Neural cell (in vitro differentiated cells): ENCODE data around the gene SULT4A1. TPM values are rescaled to one million over a fixed set of nuclear protein-coding genes. Genes with fewer than 3 reads are reported as not detected.

ENCODE experiments used
- H2AFZ ChIP-seq: fragments of 200-600, 300-800 bp; sonication (generic), shearing (Covaris generic); 2 replicates; pipeline ENCODE4 v1.6.0; 2014; ENCODE audit warnings: low read depth, mild to moderate bottlenecking, antibody characterized with exemption, low read length, moderate library complexity
- H3F3A ChIP-seq: fragments of 200-600 bp; shearing (Covaris generic); 2 replicates; pipeline ENCODE4 v1.6.1; 2016; ENCODE audit warnings: mild to moderate bottlenecking, moderate library complexity, mixed read lengths, antibody characterized with exemption, low read length; ENCODE audit not compliant: insufficient read depth, poor library complexity, severe bottlenecking
- H3K27ac ChIP-seq: fragments of 200-600, 300-800 bp; sonication (generic), shearing (Covaris generic); 2 replicates; pipeline ENCODE4 v1.5.1; 2014; ENCODE audit warnings: mild to moderate bottlenecking, low read length, moderate library complexity
- H3K27me3 ChIP-seq: fragments of 300-800, 200-600 bp; sonication (generic), shearing (Covaris generic); 2 replicates; pipeline ENCODE4 v1.6.0; 2014; ENCODE audit warnings: mild to moderate bottlenecking, low read depth, low read length, moderate library complexity; ENCODE audit not compliant: insufficient read depth
- H3K36me3 ChIP-seq: fragments of 300-800, 200-600 bp; sonication (generic), shearing (Covaris generic); 2 replicates; pipeline ENCODE4 v1.5.1; 2014; ENCODE audit warnings: mild to moderate bottlenecking, antibody characterized with exemption, low read length, moderate library complexity; ENCODE audit not compliant: insufficient read depth
- H3K4me2 ChIP-seq: fragments of 300-800, 200-600 bp; sonication (generic), shearing (Covaris generic); 2 replicates; pipeline ENCODE4 v1.6.0; 2014; ENCODE audit warnings: mild to moderate bottlenecking, low read length
- H3K4me3 ChIP-seq: fragments of 300-800, 200-600 bp; sonication (generic), shearing (Covaris generic); 2 replicates; pipeline ENCODE4 v1.5.1; 2014; ENCODE audit warnings: mild to moderate bottlenecking, low read length, moderate library complexity
- H3K79me2 ChIP-seq: fragments of 200-600 bp; shearing (Covaris generic); replicated peaks from 2 replicates; pipeline ENCODE4 v1.6.0; 2014; ENCODE audit warnings: mild to moderate bottlenecking, low read length, moderate library complexity; ENCODE audit not compliant: insufficient read depth
- H3K9ac ChIP-seq: fragments of 300-800, 200-600 bp; sonication (generic), shearing (Covaris generic); 2 replicates; pipeline ENCODE4 v1.6.1; 2016; ENCODE audit warnings: mild to moderate bottlenecking, low read length, mixed read lengths
- H3K9me2 ChIP-seq: fragments of 200-600 bp; shearing (Covaris generic); 2 replicates; pipeline ENCODE4 v1.6.1; 2016; ENCODE audit warnings: mild to moderate bottlenecking, low read length, mixed read lengths; ENCODE audit not compliant: insufficient read depth
- H3K9me3 ChIP-seq: fragments of 200-600, 300-800 bp; sonication (generic), shearing (Covaris generic); 2 replicates; pipeline ENCODE4 v1.6.1; 2016; ENCODE audit warnings: mild to moderate bottlenecking, mixed run types, low read length, moderate library complexity, mixed read lengths
- H4K20me1 ChIP-seq: fragments of 200-600 bp; shearing (Covaris generic); 2 replicates; pipeline ENCODE4 v1.6.1; 2016; ENCODE audit warnings: mild to moderate bottlenecking, mixed run types; ENCODE audit not compliant: insufficient read depth
- EP300 ChIP-seq: fragments of 450-650 bp; conservative IDR thresholded peaks from 2 replicates; pipeline ENCODE4 v1.6.1; 2014; ENCODE audit warnings: antibody characterized with exemption, mild to moderate bottlenecking, moderate library complexity; ENCODE audit not compliant: poor library complexity, severe bottlenecking
- EZH2 ChIP-seq: fragments of 200-600, 300-800 bp; shearing (Covaris generic), sonication (generic); IDR thresholded peaks from 2 replicates; pipeline ENCODE4 v1.6.1; 2014; ENCODE audit warnings: antibody characterized with exemption, low read length, borderline replicate concordance, mild to moderate bottlenecking; ENCODE audit not compliant: insufficient read depth, poor library complexity, severe bottlenecking
- MXI1 ChIP-seq: fragments of 450-650 bp; conservative IDR thresholded peaks from 2 replicates; pipeline ENCODE4 v1.6.1; 2014; ENCODE audit warnings: antibody characterized with exemption, mild to moderate bottlenecking; ENCODE audit not compliant: poor library complexity, severe bottlenecking
- POLR2AphosphoS5 ChIP-seq: IDR thresholded peaks from 2 replicates; pipeline ENCODE4 v1.6.1; 2012
- RAD21 ChIP-seq: fragments of 450-650 bp; conservative IDR thresholded peaks from 2 replicates; pipeline ENCODE4 v1.6.1; 2014; ENCODE audit warnings: antibody characterized with exemption, mild to moderate bottlenecking, moderate library complexity
- REST ChIP-seq: IDR thresholded peaks from 2 replicates; pipeline ENCODE4 v1.6.1; 2012; ENCODE audit warnings: borderline replicate concordance
- SMC3 ChIP-seq: fragments of 450-650 bp; conservative IDR thresholded peaks from 2 replicates; pipeline ENCODE4 v1.6.1; 2014; ENCODE audit warnings: antibody characterized with exemption, mild to moderate bottlenecking, moderate library complexity; ENCODE audit not compliant: poor library complexity
- TAF1 ChIP-seq: IDR thresholded peaks from 2 replicates; pipeline ENCODE4 v1.6.1; 2012; ENCODE audit warnings: low read depth
- polyA plus RNA-seq: library from polyadenylated mRNA; depleted of rRNA; stranded (reverse); fragments of >200 nt; gene quantifications from 2 replicates; pipeline ENCODE4 v1.2.3, GENCODE V29; 2014
- TF ChIP-seq, protein P1 (sequence below): fragments of 450-650 bp; IDR thresholded peaks from 2 replicates; pipeline ENCODE4 v1.5.1; 2014; ENCODE audit warnings: antibody characterized with exemption, mild to moderate bottlenecking, moderate library complexity; ENCODE audit not compliant: poor library complexity, severe bottlenecking

SULT4A1 gene
- polyA plus RNA-seq, 1 donor from 2014 or later: 182 TPM

DNA sequence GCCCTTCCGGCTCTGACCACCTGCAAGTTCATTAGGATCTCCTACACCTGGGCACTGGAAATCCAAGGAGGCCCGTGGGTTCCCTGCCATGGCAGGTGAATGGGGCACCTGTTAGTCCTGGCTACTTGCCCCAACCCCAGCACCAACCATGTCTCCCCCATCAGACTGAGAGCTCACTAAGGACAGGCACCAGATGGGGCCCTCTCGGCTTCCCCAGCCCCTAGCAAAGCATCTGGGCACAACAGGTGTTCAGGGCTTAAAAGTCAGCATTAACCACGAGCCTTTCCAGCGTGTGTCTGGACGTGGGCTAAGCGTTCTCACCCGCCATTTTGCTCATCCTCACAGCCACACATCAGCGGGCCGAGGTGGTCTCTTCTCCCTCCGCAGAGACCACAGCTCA is 2.2 kb downstream of the SULT4A1 start:
- H3K36me3 ChIP-seq: no peaks in the 10 kb centered on the region
- peaks cover 8% of the 10 kb centered on the region for H3K27me3 ChIP-seq
- no peak overlapping the region for H3K27ac ChIP-seq
- no peak overlapping the region for H2AFZ ChIP-seq
- H3K79me2 ChIP-seq: peaks cover 14% of the 10 kb centered on the region
- no peaks in the 10 kb centered on the region for H4K20me1 ChIP-seq
- H3K4me3 ChIP-seq: peak overlapping the region; percentile 81
- no peak overlapping the region for H3K4me2 ChIP-seq
- H3K9me2 ChIP-seq: no peaks in the 10 kb centered on the region
- TF ChIP-seq POLR2AphosphoS5: no peak
- no peak for TF ChIP-seq REST
- no peak for TF ChIP-seq EP300
- TF ChIP-seq, protein P1, sequence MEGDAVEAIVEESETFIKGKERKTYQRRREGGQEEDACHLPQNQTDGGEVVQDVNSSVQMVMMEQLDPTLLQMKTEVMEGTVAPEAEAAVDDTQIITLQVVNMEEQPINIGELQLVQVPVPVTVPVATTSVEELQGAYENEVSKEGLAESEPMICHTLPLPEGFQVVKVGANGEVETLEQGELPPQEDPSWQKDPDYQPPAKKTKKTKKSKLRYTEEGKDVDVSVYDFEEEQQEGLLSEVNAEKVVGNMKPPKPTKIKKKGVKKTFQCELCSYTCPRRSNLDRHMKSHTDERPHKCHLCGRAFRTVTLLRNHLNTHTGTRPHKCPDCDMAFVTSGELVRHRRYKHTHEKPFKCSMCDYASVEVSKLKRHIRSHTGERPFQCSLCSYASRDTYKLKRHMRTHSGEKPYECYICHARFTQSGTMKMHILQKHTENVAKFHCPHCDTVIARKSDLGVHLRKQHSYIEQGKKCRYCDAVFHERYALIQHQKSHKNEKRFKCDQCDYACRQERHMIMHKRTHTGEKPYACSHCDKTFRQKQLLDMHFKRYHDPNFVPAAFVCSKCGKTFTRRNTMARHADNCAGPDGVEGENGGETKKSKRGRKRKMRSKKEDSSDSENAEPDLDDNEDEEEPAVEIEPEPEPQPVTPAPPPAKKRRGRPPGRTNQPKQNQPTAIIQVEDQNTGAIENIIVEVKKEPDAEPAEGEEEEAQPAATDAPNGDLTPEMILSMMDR: no peak
- TF ChIP-seq SMC3: no peak
- TF ChIP-seq EZH2: no peak
- no peak for TF ChIP-seq TAF1
- no peak for TF ChIP-seq RAD21
- TF ChIP-seq MXI1: no peak
- H3K9me3 ChIP-seq: no peaks in the 10 kb centered on the region
- no peak overlapping the region for H3K9ac ChIP-seq
- H3F3A ChIP-seq: no peaks in the 10 kb centered on the region

DNA sequence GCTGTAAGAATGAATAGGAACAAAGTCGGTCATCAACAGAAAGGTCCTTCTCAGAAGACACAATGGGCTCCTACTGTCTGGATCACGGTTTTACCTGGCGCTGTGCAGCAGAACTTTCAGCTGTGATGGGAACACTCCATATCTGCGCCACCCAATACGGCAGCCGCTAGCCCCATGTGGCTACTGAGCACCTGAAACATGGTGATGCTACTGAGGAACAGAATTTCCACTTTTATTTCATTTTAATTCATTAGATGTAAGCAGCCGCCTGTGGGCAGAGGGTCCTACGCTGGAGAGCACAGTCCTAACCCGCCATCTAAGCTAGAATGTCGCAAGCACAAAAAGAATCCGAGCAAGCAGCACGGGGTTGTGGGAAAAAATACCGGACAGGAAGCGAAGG is 2.7 kb downstream of the SULT4A1 start:
- Histone ChIP-seq H3K27ac (no peak overlapping the region), H3K4me3 (peak overlapping the region; percentile 81), H2AFZ (no peak overlapping the region), H3K9me2 (no peaks in the 10 kb centered on the region), H3K9me3 (no peaks in the 10 kb centered on the region), H3K9ac (no peak overlapping the region), H3K4me2 (no peak overlapping the region), H3F3A (no peaks in the 10 kb centered on the region), H3K36me3 (no peaks in the 10 kb centered on the region), H3K27me3 (peaks cover 7% of the 10 kb centered on the region), H4K20me1 (no peaks in the 10 kb centered on the region), H3K79me2 (peaks cover 14% of the 10 kb centered on the region)
- no peak for TF ChIP-seq RAD21
- no peak for TF ChIP-seq MXI1
- no peak for TF ChIP-seq POLR2AphosphoS5
- TF ChIP-seq SMC3: no peak
- TF ChIP-seq, protein P1: no peak
- no peak for TF ChIP-seq EP300
- TF ChIP-seq EZH2: no peak
- no peak for TF ChIP-seq REST
- TF ChIP-seq TAF1: no peak
